Globus pallidus (tissue), 1 donor: ENCODE data around the gene C21orf91.

Experiments used
- DNase-seq: peaks from one replicate; pipeline ENCODE4 v3.0.0-alpha.2; 2015; ENCODE audit warnings: low spot score

C21orf91 gene

GRCh38 chr21:17819114-17819876 lies at the start of gene C21orf91:
C21orf91 (minus strand) TSS chr21:17819356; CDS start chr21:17818318, 1,038 bp downstream.
- DNase-seq: peak; percentile 96

GRCh38 chr21:17866590-17866989 lies 47.4 kb upstream of the C21orf91 start:
- no peak for DNase-seq

DNA sequence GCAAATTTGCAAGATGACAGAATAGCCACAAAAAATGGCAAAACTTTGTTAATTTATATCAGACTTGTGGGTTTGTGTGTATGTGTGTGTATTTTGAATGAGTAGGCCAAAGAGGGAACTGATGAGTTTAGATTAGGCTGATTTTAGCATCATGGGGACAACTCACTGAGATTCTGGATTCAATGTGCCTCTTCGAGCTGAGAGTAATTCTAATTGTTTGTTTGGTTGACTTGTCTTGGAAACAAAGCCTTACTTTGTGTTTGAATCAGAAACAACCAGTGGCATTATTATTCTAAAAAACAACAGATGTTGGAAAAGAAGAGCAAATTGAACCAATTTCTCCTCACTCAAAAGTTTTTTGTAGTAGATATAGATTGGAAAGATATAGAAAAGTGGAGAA lies 40.5 kb upstream of the C21orf91 start:
- DNase-seq: peak; percentile 90

DNA sequence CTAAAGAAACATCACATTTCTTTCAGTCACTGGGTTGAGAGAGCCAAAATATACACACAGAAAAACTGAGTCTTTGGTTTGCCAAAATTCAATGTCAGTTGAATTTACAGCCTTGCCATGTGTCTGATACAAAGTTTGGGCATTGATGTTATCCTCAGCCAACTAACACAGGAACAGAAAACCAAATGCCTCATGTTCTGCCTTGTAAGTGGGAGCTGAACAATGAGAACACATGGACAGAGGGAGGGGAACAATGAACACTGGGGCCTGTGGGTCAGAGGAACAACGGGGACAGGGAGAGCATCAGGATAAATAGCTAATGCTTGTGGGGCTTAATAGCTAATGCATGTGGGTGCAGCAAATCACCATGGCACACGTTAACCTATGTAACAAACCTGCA lies 39.6 kb upstream of the C21orf91 start:
- DNase-seq: peak; percentile 93

DNA sequence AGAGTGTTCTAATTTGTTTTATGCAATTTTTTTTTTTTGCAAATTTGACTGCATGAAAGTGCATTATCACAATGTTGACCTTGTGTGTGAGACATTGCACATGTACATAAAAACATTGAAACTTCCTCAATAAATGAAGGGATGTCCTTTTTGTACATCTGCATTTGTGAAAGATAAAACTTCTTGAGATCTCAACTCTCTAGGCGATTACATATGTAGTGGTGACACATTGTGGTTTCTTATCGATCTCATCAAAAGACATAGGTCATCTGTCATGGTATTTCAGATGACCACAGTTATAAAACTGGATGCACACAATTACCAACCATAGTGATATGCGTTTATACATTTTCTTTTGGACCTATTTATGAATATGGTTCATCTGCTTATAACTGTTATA lies 35.6 kb upstream of the C21orf91 start:
- DNase-seq: no peak

GRCh38 chr21:17853393-17854275 lies 34.5 kb upstream of the C21orf91 start:
- DNase-seq: peak; percentile 40

- peak; percentile 78 for DNase-seq
Measured at GRCh38 chr21:17848228-17848627, 29.1 kb upstream of the C21orf91 start.

DNA sequence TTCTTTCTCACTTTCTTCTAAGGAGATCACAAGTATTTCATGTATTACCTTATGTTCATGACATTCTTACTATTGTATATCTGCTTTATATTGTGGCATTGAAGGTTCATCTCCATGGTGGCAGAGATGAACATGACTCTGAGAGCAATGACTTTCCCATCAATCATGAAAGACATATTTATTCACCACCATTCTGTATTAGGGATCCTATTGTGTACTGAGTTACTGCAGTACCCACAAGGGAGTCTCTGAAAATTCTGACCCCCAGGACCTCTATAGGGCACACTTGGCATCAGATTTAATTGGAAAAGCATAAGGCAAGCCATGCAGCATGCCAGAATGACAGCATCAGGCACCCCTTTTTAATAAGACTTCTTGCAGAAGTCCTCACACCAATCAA lies 21.9 kb upstream of the C21orf91 start:
- DNase-seq: no peak

DNA sequence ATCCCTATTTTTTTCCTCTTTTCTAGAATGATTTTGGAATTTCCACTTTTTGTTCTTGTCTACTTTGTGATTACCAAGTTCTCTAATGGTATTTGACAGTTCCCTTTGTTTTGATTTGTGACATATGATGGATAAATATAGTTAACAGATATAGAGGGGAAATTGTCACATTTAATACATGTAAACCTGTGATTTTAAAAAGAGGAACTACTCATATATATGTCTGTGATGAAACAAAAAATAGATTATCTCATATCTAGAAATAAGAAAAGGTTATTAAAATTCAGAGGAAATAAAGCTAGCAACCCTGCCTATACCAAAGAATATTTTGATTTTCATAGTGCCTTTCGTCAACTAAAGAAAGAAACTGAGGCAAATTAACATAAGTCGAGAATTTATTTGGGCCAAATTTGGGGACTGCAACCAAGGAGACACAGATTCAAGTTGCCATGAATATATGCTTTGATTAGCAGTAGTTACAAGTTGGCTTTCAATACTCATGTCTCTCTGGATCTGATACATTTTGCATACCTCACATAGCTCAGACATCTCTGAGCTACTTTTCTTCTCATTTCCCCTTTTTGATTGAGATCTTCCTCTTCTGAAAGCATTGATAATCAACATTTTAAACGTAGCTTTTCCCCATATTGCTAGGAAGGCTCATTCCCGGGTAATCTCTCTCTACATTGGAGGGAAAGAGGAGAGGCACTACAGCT lies 15.6 kb upstream of the C21orf91 start:
- no peak for DNase-seq

- no peak for DNase-seq
Measured at GRCh38 chr21:17829472-17829871, 10.3 kb upstream of the C21orf91 start.

DNA sequence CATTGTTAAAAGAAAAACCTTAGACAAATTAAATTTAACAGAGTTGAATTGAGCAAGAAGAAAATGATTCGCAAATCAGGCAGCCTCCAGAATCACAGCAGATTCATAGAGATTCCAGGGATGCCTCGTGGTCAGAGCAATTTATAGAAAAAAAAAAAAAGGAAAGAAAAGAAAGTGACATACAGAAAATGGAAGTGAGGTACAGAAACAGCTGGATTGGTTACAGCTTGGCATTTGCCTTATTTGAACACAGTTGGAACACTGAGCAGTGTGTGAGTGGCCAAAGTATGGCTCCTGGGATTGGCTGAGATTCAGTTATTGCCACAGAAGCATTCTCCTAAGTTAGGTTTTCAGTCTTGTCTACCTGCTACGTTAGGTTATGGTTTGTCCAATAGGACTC lies 9.1 kb upstream of the C21orf91 start:
- DNase-seq: no peak

- DNase-seq: no peak
Measured at GRCh38 chr21:17823846-17824245, 4.7 kb upstream of the C21orf91 start.

- no peak for DNase-seq
Measured at GRCh38 chr21:17821121-17821520, 2.0 kb upstream of the C21orf91 start.

DNA sequence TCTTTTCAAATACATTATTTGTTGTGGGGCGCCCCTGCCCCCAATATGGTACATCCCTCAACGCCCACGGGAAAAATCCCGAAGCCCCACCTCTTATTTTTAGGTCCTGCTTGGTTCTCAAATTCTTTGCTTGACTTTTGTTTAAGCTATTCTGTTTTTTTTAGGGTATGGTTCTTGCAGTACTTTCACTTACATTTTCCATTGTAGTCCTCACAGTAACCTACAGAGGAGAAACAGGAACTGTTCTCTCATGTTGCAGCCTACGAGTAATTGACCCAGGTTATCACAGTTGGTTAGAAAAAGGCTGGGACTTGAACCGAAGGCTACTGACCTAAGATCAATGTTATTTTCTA lies 697 bp upstream of the C21orf91 start:
- no peak for DNase-seq

- DNase-seq: no peak
Measured at GRCh38 chr21:17818186-17819113, 706 bp downstream of the C21orf91 start.

DNA sequence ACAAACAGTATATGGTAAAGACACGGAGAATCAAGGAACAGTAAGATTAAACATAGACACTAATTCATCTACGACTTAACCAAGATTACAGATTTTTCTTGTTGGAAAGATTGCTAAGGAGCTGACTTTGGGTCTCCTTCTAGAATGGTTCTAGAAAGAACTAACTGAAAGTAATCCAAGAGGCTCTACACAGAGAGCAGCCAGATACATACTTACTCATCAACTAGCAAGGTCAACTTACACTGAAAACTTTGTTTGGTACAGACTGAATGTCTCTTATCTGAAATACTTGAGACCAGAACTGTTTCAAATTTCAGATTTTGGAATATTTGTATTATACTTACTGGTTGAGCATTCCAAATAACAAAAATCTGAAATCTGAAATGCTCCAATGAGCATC lies 5.8 kb downstream of the C21orf91 start:
- DNase-seq: no peak

DNA sequence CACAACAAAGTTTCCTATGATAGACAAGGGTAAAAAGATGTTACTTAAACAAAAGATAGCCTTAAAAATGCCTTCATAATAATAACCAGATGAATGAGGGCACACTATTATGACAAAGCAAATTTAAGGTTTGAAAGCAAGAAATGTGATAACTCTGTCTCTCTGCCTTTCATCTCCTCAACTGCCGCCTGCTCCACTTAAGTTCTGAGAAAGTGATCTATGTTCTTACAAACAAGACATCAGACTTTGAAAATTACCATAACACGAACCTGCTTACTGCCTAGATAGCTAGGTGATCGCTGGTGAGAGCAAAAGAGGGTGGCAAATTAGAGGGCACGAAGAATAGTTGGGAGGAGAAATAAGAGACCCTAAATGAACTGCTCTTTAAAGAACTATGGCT lies 13.2 kb downstream of the C21orf91 start:
- no peak for DNase-seq

GRCh38 chr21:17803536-17803935 lies 15.6 kb downstream of the C21orf91 start:
- DNase-seq: no peak

DNA sequence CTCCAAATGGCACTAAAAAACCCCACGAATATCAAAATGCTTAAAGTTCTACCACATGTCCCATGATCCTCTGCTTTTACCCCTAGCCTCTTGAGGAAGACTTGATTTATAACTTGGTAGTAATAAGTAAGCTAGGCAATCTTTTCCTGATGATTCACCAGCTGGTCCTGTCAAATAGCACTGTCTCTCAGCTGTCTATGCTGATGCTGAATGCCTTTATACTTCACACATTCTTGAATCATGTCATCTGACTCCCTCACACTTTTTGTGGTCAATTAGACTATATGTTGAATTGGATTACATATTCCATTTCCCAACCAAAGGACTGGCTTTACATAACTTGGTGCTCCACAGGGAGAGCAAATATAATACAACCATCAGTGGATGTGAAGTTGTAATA lies 16.6 kb downstream of the C21orf91 start:
- no peak for DNase-seq

DNA sequence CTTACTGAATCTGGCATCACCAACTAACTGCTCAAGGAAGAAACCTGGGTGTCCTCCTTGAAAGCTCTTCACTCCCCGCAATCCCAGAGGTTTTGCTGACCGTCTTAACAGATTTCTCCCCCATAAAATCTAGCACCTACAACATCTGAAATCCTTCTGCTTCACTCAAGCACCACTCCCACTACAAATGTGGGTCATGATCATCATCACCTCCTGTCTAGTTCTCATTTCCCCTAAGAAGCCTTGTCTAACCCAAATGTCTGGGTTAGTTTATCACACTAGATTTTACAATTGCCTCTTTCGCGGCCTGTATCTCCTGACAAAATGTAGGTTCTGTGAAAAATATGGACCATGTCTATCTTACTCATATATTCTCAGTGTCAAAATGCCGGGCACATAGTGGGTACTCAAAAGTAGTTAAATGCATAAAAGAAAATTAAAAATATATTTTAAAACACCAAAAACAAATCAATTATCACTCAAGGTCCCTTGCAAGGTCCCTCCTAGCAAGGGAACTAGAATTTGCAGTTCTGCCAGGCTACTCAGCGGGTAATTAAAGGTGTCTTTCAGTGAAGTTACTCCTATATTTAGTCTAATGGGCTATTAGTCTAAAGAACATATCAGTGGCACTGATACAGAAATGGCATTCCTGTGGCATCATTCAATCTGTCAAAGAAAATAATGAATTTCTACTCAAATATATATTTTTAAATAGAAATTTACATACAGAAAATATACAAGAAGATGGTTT lies 19.6 kb downstream of the C21orf91 start:
- DNase-seq: no peak

GRCh38 chr21:17798796-17799195 lies 20.4 kb downstream of the C21orf91 start:
- DNase-seq: no peak
